ENCODE measurements around the gene FUT6. TPM values are rescaled to one million over a fixed set of nuclear protein-coding genes. Genes with fewer than 3 reads are reported as not detected.

Gene FUT6
- total RNA-seq, 4 donors from 2014 or later = not detected

GRCh38 chr19:5827891-5828660, 11.4 kb downstream of the FUT6 start:
- peak overlapping the region in 1 of 3 donors; percentile 46 for H3K4me3 ChIP-seq (replicated peaks in 1 of 3)
- H3K9me3 ChIP-seq = no peaks in the 10 kb centered on the region
- TF ChIP-seq CTCF (IDR thresholded peaks at IDR 0.05) (no peak), POLR2A (IDR thresholded peaks at IDR 0.05) (peak; percentile 67 to 81)
- H3K27ac ChIP-seq = peak overlapping the region in 2 of 3 donors; percentile 42 to 78
- 1 to 3% methylated on average over 22 of the region's 91 CpGs for WGBS, 2 donors
- no peaks in the 10 kb centered on the region for H3K27me3 ChIP-seq
- no peaks in the 10 kb centered on the region for H3K36me3 ChIP-seq
- intact Hi-C loops (cut with DNase I) = no loop called here
- peaks cover 5 to 26% of the 10 kb centered on the region in 2 donors for H3K4me1 ChIP-seq
- peak; percentile 80 to 81 for DNase-seq

GRCh38 chr19:5827342-5827890, 12.1 kb downstream of the FUT6 start:
- Histone ChIP-seq H3K27me3 (no peaks in the 10 kb centered on the region), H3K27ac (peak overlapping the region in 1 of 3 donors; percentile 78), H3K4me3 (replicated peaks in 1 of 3) (peak overlapping the region in 1 of 3 donors; percentile 46), H3K9me3 (no peaks in the 10 kb centered on the region), H3K36me3 (no peaks in the 10 kb centered on the region), H3K4me1 (peaks cover 5 to 26% of the 10 kb centered on the region in 2 donors)
- intact Hi-C loops (cut with DNase I) = no loop called here
- 41 to 48% methylated on average over 10 to 12 of the region's 37 CpGs for WGBS, 2 donors
- TF ChIP-seq CTCF (IDR thresholded peaks at IDR 0.05) (no peak), POLR2A (IDR thresholded peaks at IDR 0.05) (no peak)
- no peak for DNase-seq

GRCh38 chr19:5826531-5827341, 12.8 kb downstream of the FUT6 start:
- Histone ChIP-seq H3K4me3 (replicated peaks in 1 of 3) (no peak overlapping the region), H3K36me3 (no peaks in the 10 kb centered on the region), H3K4me1 (peaks cover 5 to 33% of the 10 kb centered on the region in 2 donors), H3K27ac (no peak overlapping the region), H3K27me3 (no peaks in the 10 kb centered on the region), H3K9me3 (no peaks in the 10 kb centered on the region)
- intact Hi-C loops (cut with DNase I) = no loop called here
- WGBS, 2 donors = 18 to 30% methylated on average over 16 to 24 of the region's 24 CpGs
- TF ChIP-seq POLR2A (IDR thresholded peaks at IDR 0.05) (no peak), CTCF (IDR thresholded peaks at IDR 0.05) (peak in 2 of 6 experiments; percentile 8 to 14)
- peak; percentile 70 to 71 for DNase-seq

GRCh38 chr19:5825178-5825577, 14.3 kb downstream of the FUT6 start:
- intact Hi-C loops (cut with DNase I) = no loop called here
- no peak for DNase-seq
- no peak overlapping the region for H3K4me3 ChIP-seq (replicated peaks in 1 of 3)
- WGBS, 2 donors = 90 to 91% methylated on average over 21 of the region's 21 CpGs
- H3K4me1 ChIP-seq = peaks cover 5 to 33% of the 10 kb centered on the region in 2 donors
- no peak overlapping the region for H3K27ac ChIP-seq
- no peaks in the 10 kb centered on the region for H3K27me3 ChIP-seq
- TF ChIP-seq POLR2A (IDR thresholded peaks at IDR 0.05) = no peak
- TF ChIP-seq CTCF (IDR thresholded peaks at IDR 0.05) = no peak
- no peaks in the 10 kb centered on the region for H3K9me3 ChIP-seq
- no peaks in the 10 kb centered on the region for H3K36me3 ChIP-seq

All from thyroid gland (tissue), 4 donors.